Femur (tissue), 1 donor: ENCODE measurements around the gene LHPP.
"Not testable (repeated sequence)": the region's sequence is repeated elsewhere in the genome, so short reads cannot be mapped to it uniquely, and the experiment has no call there.

ENCODE experiments used
- DNase-seq: peaks from one replicate; pipeline ENCODE4 v3.0.0-alpha.2; 2017

The LHPP gene

GRCh38 chr10:124598196-124598595, 136.6 kb downstream of the LHPP start:
- no peak for DNase-seq

- no peak for DNase-seq
Observed at GRCh38 chr10:124598773-124599587, 137.4 kb downstream of the LHPP start.

- no peak for DNase-seq
Observed at GRCh38 chr10:124599588-124600050, 138.0 kb downstream of the LHPP start.

DNA sequence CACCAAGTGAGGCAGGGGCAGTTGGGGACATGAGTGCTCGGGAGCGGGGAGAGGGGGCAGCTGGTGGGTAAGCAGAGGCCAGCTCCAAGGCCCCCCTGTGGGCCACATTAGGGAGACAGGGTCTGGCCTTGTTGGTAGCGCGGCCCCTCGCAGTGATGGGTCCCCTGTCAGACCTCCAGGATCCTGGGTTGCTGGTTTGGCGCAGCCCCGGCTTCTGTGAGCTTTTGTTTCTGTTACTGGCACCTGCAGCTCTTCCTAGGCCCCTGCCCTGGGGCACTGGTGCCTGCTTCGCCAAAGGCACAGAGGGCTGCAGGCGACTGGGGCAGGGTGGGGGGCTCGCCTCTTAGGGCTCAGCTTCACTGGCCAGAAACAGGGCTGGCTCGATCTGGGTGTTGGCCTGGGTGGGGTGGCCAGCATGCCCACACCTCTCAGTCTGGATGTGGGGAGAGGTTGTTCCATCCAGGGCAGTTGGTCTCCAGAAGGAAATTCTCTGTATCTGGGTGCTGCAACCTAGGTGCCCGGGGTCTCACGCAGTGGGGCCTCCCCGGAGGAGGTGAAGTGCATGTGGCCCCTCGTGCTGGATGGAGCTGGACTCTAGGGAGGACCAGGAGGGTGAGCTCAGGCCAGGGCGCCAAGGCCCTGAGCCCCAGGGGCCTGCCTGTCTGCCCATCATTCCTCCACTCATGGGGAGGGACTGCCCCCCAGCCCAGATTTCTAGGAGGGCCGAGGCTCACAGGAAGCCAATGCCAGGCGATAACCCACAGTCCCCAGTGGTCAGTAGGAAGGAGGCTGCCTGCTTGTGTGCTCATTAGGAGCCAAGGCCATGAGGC, 138.6 kb downstream of the LHPP start:
- DNase-seq = no peak

GRCh38 chr10:124601016-124601415, 139.4 kb downstream of the LHPP start:
- DNase-seq = no peak

DNA sequence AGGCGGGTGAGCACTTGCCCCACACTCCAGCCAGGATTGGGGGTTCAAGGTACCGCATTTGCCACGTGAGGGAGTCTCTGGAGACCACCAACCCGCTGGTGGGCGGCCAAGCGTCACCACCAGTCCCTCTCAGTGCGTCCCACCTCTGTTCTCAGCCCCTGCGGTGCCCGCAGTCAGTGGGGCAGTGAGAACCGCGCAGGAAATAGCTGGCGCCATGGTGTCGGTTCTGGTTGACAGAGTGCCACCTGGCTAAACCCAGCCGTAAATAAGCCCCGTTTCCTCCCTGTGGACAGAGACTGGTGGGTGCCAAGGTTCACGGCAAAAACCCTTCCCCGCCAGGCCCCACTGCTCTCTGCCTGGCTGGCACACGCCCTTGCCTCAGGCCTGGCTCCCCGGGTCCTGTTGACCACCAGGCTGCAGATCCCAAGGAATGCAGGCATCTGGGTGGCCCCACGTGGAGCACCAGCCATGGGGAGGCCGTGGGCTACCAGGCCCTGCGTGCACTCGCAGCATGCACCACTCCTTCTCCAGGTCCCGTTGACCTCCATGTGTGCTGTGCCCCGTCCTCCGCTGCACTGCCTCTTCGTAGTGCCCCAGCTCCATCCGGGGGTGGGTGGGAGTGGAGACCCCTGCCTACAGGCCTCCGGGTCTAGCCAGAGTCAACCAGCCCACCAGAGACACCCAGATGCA, 140.0 kb downstream of the LHPP start:
- DNase-seq = no peak

DNA sequence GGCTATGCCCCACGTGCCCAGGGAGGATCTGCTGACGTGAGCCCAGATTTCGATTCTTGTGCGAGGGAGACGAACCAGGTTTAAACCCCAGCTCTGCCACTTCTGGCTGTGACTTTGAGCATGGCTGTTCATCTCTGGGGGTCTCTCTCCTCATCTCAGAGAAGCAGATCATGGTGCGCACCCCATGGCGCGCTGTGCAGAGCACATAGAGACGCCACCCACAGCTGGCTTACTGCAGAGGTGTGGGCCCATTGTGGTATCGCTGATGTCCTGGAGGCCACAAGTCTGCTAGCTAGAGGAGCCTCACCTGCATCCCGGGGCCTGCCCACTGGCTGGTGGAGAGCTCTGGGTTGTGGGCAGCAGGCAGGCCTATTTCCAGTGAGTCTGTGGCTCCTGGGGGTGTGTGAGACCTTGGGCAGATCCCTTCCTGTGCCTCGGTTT, 140.5 kb downstream of the LHPP start:
- no peak for DNase-seq

DNA sequence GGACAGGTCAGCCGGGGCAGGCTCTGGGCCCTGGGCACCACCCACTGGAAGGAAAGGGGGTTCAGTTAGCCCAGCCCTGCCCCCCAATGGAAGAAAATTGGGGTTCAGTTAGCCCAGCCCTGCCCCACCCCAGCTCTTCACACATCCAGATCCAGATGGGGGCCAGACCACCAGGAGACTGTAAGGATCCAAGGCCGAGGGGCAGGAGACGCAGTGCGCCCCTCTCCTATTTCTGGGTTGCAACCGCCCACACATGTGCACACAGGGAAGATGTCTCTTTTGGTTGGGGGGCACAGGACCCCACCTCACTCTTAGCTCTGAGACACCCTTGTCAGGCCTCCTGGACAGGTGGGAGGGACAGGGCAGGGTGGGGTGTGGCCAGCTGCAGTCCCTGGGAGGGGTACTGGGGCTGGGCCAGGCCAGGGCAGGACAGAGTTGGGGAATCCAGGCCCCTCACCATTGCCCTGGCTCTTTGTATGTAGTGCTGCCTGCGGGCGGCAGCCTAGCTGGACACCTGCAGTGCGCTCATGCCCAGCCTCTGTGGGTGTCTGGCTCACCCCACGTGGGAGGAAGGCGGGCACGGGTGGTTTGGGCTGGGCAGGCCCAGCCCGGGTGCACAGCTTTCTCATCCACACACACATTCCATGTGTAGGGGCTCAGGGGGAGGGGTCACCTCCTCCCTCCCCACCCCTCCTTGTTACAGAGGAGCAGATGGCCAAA, 141.2 kb downstream of the LHPP start:
- DNase-seq = no peak

DNA sequence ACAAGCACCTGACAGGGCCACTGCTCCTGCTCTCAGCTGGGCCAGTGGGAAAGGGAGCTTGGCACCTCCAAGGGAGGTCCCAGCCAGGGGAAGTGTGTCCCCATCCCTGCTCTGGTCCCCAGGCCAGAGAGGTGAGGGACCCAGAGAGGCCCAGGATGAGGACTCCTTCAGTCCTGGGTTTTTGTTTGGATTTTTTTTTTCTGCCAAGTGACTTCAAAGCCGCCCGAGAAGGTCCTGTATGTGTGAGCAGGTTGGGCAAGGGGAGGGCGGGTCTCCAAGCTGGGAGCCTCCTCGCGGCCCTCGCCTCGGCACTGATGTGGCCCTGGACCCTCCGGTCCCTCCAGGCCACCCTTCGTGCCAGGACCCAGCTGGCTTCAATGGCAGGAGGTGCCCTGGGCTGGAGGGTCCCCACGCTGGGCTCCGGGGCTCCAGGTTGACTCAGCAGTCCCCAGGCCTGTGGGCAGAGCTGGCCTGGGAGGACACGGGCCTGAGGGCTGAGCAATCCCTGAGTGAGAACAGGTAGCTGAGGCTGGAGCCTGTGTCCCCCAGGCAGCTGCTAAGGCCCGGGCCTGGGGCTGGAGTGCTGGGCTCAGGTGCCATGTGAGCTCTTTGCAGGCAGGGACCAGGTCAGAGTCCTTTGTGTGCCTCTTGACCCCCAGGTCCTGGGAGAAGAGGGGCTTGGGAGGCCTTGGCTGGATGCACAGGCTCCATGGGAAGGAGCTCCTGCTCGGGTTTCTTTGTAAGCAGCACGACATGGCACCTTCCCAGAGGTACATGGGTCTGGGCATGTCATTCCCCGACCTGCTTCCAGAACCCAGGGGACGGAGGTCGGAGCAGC, 142.0 kb downstream of the LHPP start:
- no peak for DNase-seq

DNA sequence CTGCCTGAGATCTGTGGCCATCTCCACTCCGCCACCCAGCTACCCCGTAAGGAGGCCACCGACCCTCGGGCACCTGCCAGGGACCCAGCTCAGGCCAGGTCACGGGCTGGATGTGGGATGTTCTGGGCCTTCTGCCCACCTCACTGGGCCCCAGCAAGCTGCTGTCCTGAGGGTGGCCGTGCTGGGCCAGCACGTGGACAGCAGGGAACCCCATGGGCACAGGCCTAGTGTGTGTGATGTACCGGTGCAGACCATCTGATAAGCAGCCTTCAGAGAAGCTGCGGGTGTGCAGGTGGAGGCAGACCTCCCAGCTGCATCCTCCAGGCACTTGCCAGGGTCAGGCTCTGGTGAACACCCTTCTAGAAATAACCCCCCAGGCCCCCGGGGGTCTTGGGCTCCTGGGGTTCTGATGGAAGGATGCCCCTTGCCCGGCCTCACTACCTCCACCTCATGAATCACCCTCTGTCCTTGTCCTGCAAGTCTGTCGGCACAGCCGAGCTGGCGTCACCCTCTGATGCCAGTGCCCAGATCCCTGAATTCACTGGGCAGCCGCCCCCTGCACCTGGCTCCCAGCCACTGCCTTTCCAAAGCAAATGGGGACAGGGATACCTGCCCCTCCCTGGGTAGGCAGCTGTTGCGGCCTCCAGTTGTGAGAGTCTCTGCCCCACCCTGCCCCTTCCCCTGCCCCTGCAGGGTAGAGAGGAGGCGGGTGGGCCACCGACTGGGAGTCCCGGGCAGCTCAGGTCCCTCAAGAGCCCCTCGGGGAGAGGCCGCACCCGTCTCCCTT, 142.8 kb downstream of the LHPP start:
- DNase-seq = peak; percentile 63

DNA sequence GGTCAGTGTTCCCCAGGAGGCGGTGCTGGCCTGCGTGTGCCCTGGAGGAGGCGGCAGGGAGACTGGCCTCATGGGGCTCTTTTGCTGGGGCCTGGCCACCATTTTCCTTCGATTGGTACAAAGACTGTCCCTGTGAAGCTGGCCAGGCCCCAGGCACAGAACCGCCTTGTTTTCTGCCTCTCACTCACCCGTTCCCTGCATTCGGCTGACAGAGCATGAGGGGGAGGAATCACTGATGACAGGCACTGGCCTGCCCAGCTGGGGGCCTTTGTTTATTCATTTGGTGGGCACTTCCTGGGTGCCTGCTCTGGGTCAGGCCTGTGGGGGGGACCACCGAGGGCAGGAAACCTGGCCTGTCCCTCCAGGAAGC, 143.4 kb downstream of the LHPP start:
- DNase-seq = no peak

GRCh38 chr10:124605481-124605855, 143.8 kb downstream of the LHPP start:
- no peak for DNase-seq

DNA sequence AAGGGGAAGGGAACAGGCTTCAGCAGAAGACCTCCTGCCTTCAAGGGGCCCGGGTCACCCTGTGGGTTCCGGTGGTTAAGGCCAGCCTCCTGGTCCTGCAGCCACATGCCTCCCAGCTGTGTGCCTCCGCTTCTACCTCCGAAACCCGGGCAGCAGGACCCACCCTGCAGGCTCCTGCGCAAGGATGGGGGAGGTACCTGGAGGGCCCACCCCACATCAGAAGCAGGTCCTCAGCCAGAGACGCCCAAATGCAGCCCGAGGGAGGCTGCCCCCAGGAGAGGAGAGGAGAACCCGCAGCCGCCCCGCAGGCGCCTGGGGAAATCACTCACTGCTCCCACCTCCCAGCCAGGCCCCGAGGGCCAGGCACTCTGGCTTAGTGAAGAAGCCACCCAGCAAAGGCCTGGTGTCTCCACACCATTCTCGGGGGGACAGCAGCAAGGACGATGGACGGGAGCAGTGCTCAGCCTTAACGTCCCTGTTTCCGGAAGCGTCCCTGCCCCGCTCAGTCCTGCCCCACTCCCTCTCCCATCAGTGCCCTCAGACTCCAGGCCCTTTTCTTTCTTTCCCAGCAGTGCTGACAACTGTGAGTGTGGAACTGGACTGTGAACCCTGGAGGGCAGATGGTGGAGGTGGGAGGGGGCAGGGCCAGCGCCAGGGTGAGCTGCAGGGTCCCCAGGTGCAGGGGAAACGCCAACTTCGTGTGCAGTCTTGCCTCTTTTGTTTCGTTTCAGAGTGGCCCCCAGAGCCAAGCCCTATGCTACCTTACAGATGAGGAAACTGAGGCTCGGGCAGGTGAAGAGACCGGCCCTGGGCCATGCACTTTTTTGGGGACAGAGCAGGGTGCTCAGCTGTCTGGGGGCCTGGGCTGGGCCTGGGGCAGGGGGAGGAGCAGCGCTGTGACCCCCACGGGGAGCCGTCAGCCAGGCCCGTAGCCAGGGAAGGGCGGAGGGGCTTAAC, 144.5 kb downstream of the LHPP start:
- DNase-seq = no peak

DNA sequence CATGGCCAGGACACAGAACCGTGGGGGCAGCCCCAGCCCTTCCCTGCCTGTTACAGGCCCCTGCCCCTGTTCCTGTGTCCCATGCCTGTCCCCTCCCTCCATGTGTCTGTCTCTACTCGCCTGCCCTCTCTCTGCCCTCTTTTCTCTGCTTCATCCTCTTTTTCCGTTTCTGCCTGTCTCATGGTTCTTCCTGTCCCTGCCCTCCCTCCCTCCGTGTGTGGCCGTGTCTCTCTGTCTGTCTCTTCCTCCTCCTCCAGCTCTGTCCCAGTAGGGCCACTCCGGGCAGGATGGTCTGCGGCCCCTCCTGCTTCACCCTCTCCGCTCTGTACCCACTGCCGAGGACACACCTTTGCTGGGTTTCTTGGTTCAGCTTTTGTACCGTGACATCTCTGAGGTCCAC, 145.2 kb downstream of the LHPP start:
- DNase-seq = no peak

DNA sequence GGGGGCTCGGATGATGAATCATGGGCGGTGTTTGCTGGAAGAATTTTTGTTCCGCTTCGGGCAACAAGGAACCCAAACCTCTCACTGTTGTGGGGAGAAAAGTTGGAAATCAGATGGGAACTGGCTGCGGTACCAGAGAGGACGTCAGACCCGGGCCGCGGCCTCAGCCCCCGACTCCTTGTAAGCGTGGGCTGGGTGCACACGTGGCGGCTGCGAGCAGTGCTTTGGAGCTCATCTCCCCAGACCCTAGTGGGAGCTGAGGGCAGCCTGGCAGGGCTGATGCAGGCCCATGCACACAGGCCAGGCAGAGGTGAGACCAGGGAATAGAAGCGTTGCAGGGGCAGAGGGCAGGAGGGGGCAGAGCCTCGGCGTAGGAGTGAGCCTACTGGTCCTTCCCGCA, 146.1 kb downstream of the LHPP start:
- no peak for DNase-seq

DNA sequence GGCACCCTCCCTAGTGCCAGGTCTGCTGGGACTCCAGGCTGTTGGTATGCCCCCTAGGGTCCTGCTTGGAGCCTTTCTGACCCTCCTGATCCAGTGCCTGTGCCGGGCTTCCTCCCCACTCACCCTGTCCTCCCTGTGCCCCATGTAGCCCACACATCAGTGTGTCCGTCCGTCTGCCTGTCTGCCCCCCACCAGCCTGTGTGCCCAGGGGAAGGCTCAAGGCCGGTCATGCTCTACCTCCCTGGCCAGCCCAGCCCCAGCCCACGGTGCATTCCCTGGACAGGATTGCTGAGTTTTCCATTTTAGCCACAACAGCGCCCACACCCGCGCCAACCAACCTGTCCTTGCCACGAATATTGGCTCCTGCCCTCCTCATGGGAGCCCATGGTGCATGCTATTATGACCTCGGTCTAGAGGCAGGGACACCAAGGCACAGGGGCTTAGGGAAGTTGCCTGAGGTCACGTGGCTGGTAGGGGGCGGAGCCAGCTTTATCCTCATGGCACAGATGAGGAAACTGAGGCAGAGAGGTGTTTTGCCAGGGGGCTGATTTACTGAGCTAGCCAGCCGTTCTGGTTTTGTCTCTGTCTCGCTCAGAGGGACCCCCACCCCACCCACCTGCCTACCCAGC, 146.6 kb downstream of the LHPP start:
- DNase-seq = no peak

GRCh38 chr10:124609698-124610097, 148.1 kb downstream of the LHPP start:
- DNase-seq = no peak

- not testable (repeated sequence) for DNase-seq
Observed at GRCh38 chr10:124610186-124610585, 148.6 kb downstream of the LHPP start.

DNA sequence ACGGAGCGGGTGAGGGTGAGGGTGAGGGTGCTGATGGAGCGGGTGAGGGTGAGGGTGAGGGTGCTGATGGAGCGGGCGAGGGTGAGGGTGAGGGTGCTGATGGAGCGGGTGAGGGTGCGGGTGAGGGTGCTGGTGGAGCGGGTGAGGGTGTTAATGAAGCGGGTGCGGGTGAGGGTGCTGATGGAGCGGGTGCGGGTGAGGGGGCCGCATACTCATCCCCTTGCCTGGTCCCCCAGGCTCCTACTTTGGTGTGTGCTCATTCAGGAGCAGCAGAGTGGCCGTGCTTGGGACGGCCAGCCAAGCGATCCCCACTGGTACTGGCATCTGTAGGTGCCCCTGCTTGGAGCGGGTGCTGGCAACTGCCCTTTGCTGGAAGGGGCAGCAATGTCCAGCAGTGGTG, 149.2 kb downstream of the LHPP start:
- DNase-seq = not testable (repeated sequence)
